GM06990 (cell line): Measurements from ENCODE around the gene LIPA.
A peak's percentile ranks its signal among the peaks of the same experiment; 100 is the strongest.

Source experiments
- DNase-seq: peaks from one replicate; pipeline ENCODE4 v3.0.0-alpha.2; 2011; ENCODE audit not compliant: insufficient read length; ENCODE audit errors: extremely low read depth
- H3K27me3 ChIP-seq: replicated peaks from 2 replicates; pipeline ENCODE4 v1.6.0; 2011; ENCODE audit warnings: low read length; ENCODE audit not compliant: control insufficient read depth, insufficient read depth
- H3K36me3 ChIP-seq: 2 replicates; pipeline ENCODE4 v1.5.1; 2011; ENCODE audit warnings: low read length; ENCODE audit not compliant: control insufficient read depth, insufficient read depth
- H3K4me3 ChIP-seq: replicated peaks from 2 replicates; pipeline ENCODE4 v1.5.1; 2011; ENCODE audit warnings: low read depth, mild to moderate bottlenecking, control low read depth, low read length
- TF ChIP-seq, protein P1 (sequence below): IDR thresholded peaks from 2 replicates; pipeline ENCODE4 v1.5.1; 2011; ENCODE audit warnings: low read length, control low read depth, mild to moderate bottlenecking, inconsistent platforms; ENCODE audit not compliant: insufficient read depth, poor library complexity, severe bottlenecking

Gene LIPA

GRCh38 chr10:89164080-89164479 lies 87.5 kb downstream of the LIPA start:
- Histone ChIP-seq H3K36me3 (no peaks in the 10 kb centered on the region), H3K27me3 (no peaks in the 10 kb centered on the region), H3K4me3 (0 out of 2 replicates have a peak overlapping the region, but pooled peaks have one; percentile 15)
- TF ChIP-seq, protein P1, sequence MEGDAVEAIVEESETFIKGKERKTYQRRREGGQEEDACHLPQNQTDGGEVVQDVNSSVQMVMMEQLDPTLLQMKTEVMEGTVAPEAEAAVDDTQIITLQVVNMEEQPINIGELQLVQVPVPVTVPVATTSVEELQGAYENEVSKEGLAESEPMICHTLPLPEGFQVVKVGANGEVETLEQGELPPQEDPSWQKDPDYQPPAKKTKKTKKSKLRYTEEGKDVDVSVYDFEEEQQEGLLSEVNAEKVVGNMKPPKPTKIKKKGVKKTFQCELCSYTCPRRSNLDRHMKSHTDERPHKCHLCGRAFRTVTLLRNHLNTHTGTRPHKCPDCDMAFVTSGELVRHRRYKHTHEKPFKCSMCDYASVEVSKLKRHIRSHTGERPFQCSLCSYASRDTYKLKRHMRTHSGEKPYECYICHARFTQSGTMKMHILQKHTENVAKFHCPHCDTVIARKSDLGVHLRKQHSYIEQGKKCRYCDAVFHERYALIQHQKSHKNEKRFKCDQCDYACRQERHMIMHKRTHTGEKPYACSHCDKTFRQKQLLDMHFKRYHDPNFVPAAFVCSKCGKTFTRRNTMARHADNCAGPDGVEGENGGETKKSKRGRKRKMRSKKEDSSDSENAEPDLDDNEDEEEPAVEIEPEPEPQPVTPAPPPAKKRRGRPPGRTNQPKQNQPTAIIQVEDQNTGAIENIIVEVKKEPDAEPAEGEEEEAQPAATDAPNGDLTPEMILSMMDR, result no peak
- peak; percentile 9 for DNase-seq
